GM10266 (cell line): ENCODE data around the gene ENTHD1.
"Not testable (repeated sequence)": the region's sequence is repeated elsewhere in the genome, so short reads cannot be mapped to it uniquely, and the experiment has no call there.

Experiments
- DNase-seq: peaks from one replicate; pipeline ENCODE4 v3.0.0; 2012; ENCODE audit errors: extremely low spot score
- CTCF ChIP-seq: IDR thresholded peaks from 2 replicates; pipeline ENCODE4 v1.5.1; 2012; ENCODE audit warnings: mild to moderate bottlenecking, low read depth; ENCODE audit not compliant: control insufficient read depth, insufficient read depth; ENCODE audit errors: missing control alignments

Gene ENTHD1

DNA sequence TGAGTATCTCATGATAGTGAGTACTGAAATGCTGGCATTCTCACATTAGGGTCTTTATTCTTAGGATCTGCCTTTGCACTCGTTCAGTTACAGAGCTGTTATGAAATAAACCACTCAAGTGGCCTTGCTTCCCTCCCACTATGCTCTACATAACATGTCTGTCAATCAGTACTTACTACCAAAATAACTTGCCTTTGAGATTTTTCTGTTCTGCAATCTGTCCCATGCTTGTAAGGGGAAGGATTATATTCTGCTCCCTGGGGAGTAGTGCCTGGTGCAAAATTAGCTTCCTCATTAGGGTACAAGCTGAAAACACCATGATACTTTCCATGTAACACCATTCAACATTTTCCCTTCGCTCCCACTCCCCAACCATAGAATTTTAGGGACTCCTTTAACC is 5.4 kb upstream of the ENTHD1 start:
- TF ChIP-seq CTCF = no peak
- peak; percentile 61 for DNase-seq

- DNase-seq = no peak
- TF ChIP-seq CTCF = no peak
These were observed 4.3 kb upstream of the ENTHD1 start for GRCh38 chr22:39897841-39898240.

DNA sequence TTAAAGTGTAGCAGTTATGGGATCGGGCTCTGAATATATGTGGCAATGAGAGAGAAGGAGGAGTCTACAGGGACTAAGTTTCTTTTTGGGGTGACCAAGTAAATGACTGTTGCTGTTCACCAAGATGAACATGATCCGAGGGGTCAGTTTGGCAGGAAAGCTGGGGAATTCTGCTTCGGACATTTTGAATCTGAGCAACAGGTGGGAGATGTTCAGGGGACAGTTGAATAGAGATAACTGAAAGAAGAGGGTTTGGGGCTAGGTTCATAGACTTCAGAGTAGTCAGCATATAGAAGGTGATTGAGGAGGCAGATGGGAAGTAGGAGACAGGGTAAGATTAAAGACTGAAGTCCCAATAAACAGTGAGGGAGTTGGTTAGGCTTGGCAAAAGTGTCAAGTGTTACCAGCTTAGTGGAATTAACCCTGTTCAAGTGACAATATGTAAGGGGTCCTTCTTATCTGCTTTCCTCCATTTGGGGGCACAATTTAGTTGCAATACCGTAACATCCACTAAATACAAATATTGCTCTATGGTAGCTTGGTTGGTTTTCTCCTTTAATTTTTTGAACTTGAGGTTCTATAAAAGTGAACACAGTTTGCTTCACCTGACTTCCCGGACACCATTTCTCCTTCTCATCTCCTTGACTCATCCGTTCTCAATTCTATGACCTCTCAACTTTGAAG is 2.9 kb upstream of the ENTHD1 start:
- no peak for DNase-seq
- TF ChIP-seq CTCF = no peak

DNA sequence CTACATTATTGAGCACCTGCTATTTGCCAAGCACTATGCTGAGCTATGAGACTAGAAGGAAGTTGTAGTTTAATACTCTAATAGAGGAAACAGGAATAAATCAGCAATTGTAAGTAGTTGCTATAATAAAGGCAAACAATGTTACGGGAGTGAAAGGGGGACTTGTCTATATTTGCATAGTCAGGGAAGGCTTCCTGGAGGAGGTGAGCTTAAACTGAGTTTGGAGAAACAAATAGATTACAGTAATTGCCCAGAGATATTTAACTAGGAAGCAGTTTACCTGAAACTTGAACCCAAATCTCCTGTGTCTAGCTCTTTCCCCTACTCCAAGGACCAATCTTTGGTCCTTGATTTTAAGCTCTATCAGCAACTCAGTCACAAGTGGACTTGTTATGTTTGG is 2.1 kb upstream of the ENTHD1 start:
- DNase-seq = no peak
- TF ChIP-seq CTCF = no peak

- no peak for DNase-seq
- no peak for TF ChIP-seq CTCF
These were observed 1.1 kb upstream of the ENTHD1 start for GRCh38 chr22:39894554-39895092.

DNA sequence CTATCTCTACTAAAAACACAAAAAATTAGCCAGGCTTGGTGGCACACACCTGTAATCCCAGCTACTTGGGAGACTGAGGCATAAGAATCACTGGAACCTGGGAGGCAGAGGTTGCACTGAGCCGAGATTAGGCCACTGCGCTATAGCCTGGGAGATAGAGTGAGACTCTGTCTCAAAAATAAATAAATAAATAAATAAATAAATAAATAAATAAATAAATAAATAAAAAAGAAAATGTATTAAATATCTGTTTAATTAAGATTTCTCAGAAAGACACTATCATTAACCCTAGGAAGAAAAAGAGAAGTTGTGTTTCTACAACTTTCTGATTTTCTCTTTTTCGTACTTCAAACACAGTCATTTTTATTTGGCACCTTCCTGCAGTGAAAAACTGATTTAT is 3.6 kb downstream of the ENTHD1 start:
- DNase-seq = not testable (repeated sequence)

- TF ChIP-seq CTCF = no peak
- DNase-seq = no peak
These were observed 10.5 kb downstream of the ENTHD1 start for GRCh38 chr22:39883057-39883456.

GRCh38 chr22:39880722-39881121 is 12.8 kb downstream of the ENTHD1 start:
- TF ChIP-seq CTCF = no peak
- no peak for DNase-seq
